Measurements from ENCODE around the gene ZIC2. TPM values are rescaled to one million over a fixed set of nuclear protein-coding genes. Genes with fewer than 3 reads are reported as not detected.
"Not testable (repeated sequence)": the region's sequence is repeated elsewhere in the genome, so short reads cannot be mapped to it uniquely, and the experiment has no call there.

Gene ZIC2
- total RNA-seq, 2 donors from 2014 or later: not detected

GRCh38 chr13:99996381-99996973, 14.9 kb downstream of the ZIC2 start:
- no peak for ATAC-seq
- H3K27ac Mint-ChIP-seq: peak overlapping the region; percentile 74
- no peak for DNase-seq

GRCh38 chr13:99997702-99998214, 16.2 kb downstream of the ZIC2 start:
- Mint-ChIP-seq H3K27me3 (peaks cover 74% of the 10 kb centered on the region), H3K27ac (no peak overlapping the region), H3K4me3 (peak overlapping the region; percentile 36), H3K4me1 (peaks cover 6% of the 10 kb centered on the region), H3K36me3 (ENCODE audit: low read depth) (peaks cover 4% of the 10 kb centered on the region)
- DNase-seq (no peak), ATAC-seq (no peak)
- H3K9me3 ChIP-seq (ENCODE audit: control insufficient read depth, low read length, poor library complexity, severe bottlenecking): peaks cover 20% of the 10 kb centered on the region

More at GRCh38 chr13:99996381-99996973, 14.9 kb downstream of the ZIC2 start:
- peaks cover 4% of the 10 kb centered on the region for H3K36me3 Mint-ChIP-seq (ENCODE audit: low read depth)
- H3K9me3 ChIP-seq (ENCODE audit: control insufficient read depth, low read length, poor library complexity, severe bottlenecking): peaks cover 27% of the 10 kb centered on the region
- peaks cover 7% of the 10 kb centered on the region for H3K4me1 Mint-ChIP-seq
- peaks cover 78% of the 10 kb centered on the region for H3K27me3 Mint-ChIP-seq
- H3K4me3 Mint-ChIP-seq: peak overlapping the region; percentile 66

- H3K4me3 Mint-ChIP-seq: peak overlapping the region; percentile 36
- no peak overlapping the region for H3K27ac Mint-ChIP-seq
- H3K9me3 ChIP-seq (ENCODE audit: control insufficient read depth, low read length, poor library complexity, severe bottlenecking): peaks cover 16% of the 10 kb centered on the region
- peaks cover 4% of the 10 kb centered on the region for H3K36me3 Mint-ChIP-seq (ENCODE audit: low read depth)
- no peak for ATAC-seq
- peaks cover 74% of the 10 kb centered on the region for H3K27me3 Mint-ChIP-seq
- DNase-seq: no peak
- peaks cover 6% of the 10 kb centered on the region for H3K4me1 Mint-ChIP-seq
Measured at GRCh38 chr13:99998261-99998660, 16.7 kb downstream of the ZIC2 start.

- Mint-ChIP-seq H3K27me3 (peaks cover 16% of the 10 kb centered on the region), H3K4me1 (peaks cover 4% of the 10 kb centered on the region), H3K27ac (no peak overlapping the region), H3K4me3 (no peak overlapping the region), H3K36me3 (ENCODE audit: low read depth) (peaks cover 2% of the 10 kb centered on the region)
- H3K9me3 ChIP-seq (ENCODE audit: control insufficient read depth, low read length, poor library complexity, severe bottlenecking): no peaks in the 10 kb centered on the region
- no peak for ATAC-seq
- no peak for DNase-seq
Measured at GRCh38 chr13:100014621-100015020, 33.0 kb downstream of the ZIC2 start.

- no peaks in the 10 kb centered on the region for H3K9me3 ChIP-seq (ENCODE audit: control insufficient read depth, low read length, poor library complexity, severe bottlenecking)
- no peak overlapping the region for H3K4me3 Mint-ChIP-seq
- H3K4me1 Mint-ChIP-seq: peaks cover 2% of the 10 kb centered on the region
- no peaks in the 10 kb centered on the region for H3K27me3 Mint-ChIP-seq
- no peak overlapping the region for H3K27ac Mint-ChIP-seq
- peaks cover 2% of the 10 kb centered on the region for H3K36me3 Mint-ChIP-seq (ENCODE audit: low read depth)
- DNase-seq (no peak), ATAC-seq (no peak)
Measured at GRCh38 chr13:100019780-100020356, 38.3 kb downstream of the ZIC2 start.

- DNase-seq (no peak), ATAC-seq (no peak)
- H3K27ac Mint-ChIP-seq: no peak overlapping the region
- H3K4me3 Mint-ChIP-seq: no peak overlapping the region
- no peaks in the 10 kb centered on the region for H3K36me3 Mint-ChIP-seq (ENCODE audit: low read depth)
- H3K9me3 ChIP-seq (ENCODE audit: control insufficient read depth, low read length, poor library complexity, severe bottlenecking): no peaks in the 10 kb centered on the region
- no peaks in the 10 kb centered on the region for H3K4me1 Mint-ChIP-seq
- H3K27me3 Mint-ChIP-seq: peaks cover 6% of the 10 kb centered on the region
Measured at GRCh38 chr13:100022798-100023197, 41.2 kb downstream of the ZIC2 start.

- Mint-ChIP-seq H3K27ac (no peak overlapping the region), H3K4me3 (no peak overlapping the region), H3K36me3 (ENCODE audit: low read depth) (no peaks in the 10 kb centered on the region), H3K4me1 (no peaks in the 10 kb centered on the region), H3K27me3 (peaks cover 6% of the 10 kb centered on the region)
- ATAC-seq (no peak), DNase-seq (no peak)
- H3K9me3 ChIP-seq (ENCODE audit: control insufficient read depth, low read length, poor library complexity, severe bottlenecking): no peaks in the 10 kb centered on the region
Measured at GRCh38 chr13:100024023-100024422, 42.4 kb downstream of the ZIC2 start.

- Mint-ChIP-seq H3K4me3 (no peak overlapping the region), H3K27me3 (peaks cover 21% of the 10 kb centered on the region), H3K4me1 (no peaks in the 10 kb centered on the region), H3K36me3 (ENCODE audit: low read depth) (no peaks in the 10 kb centered on the region), H3K27ac (no peak overlapping the region)
- H3K9me3 ChIP-seq (ENCODE audit: control insufficient read depth, low read length, poor library complexity, severe bottlenecking): no peaks in the 10 kb centered on the region
- no peak for ATAC-seq
- DNase-seq: no peak
Measured at GRCh38 chr13:100029933-100030332, 48.3 kb downstream of the ZIC2 start.

GRCh38 chr13:100032642-100033041, 51.1 kb downstream of the ZIC2 start:
- DNase-seq; H3K9me3 ChIP-seq (ENCODE audit: control insufficient read depth, low read length, poor library complexity, severe bottlenecking); ATAC-seq; H3K4me1 Mint-ChIP-seq; H3K36me3 Mint-ChIP-seq (ENCODE audit: low read depth); H3K27ac Mint-ChIP-seq; H3K4me3 Mint-ChIP-seq: not testable (repeated sequence)
- H3K27me3 Mint-ChIP-seq: peaks cover 15% of the 10 kb centered on the region

- Mint-ChIP-seq H3K36me3 (ENCODE audit: low read depth) (no peaks in the 10 kb centered on the region), H3K27ac (no peak overlapping the region)
Measured at GRCh38 chr13:100035936-100036335, 54.4 kb downstream of the ZIC2 start.

More at GRCh38 chr13:100035936-100036335, 54.4 kb downstream of the ZIC2 start:
- ATAC-seq (no peak), DNase-seq (no peak)
- Mint-ChIP-seq H3K27me3 (peaks cover 22% of the 10 kb centered on the region), H3K4me1 (no peaks in the 10 kb centered on the region), H3K4me3 (no peak overlapping the region)
- H3K9me3 ChIP-seq (ENCODE audit: control insufficient read depth, low read length, poor library complexity, severe bottlenecking): no peaks in the 10 kb centered on the region

Other genes with a start within 250 kb of the ZIC2 start
- not detected for gene ZIC5, start 10.0 kb upstream of the ZIC2 start, total RNA-seq
- 10 to 100 TPM in 1 of 2 donors, 1 to 10 TPM in 1; 9.9 to 10.7 TPM for gene PCCA, start 107.3 kb downstream of the ZIC2 start, total RNA-seq